WI38 (cell line): ENCODE data around the gene GAMT.

Experiments
- H3K4me3 ChIP-seq: 2 replicates; pipeline ENCODE4 v1.5.1; 2011; ENCODE audit warnings: low read depth, mild to moderate bottlenecking, control low read depth, low read length
- TF ChIP-seq, protein P1 (sequence below): IDR thresholded peaks from 2 replicates; pipeline ENCODE4 v1.5.1; 2012; ENCODE audit warnings: low read depth, mild to moderate bottlenecking, control low read depth, low read length

GAMT gene

DNA sequence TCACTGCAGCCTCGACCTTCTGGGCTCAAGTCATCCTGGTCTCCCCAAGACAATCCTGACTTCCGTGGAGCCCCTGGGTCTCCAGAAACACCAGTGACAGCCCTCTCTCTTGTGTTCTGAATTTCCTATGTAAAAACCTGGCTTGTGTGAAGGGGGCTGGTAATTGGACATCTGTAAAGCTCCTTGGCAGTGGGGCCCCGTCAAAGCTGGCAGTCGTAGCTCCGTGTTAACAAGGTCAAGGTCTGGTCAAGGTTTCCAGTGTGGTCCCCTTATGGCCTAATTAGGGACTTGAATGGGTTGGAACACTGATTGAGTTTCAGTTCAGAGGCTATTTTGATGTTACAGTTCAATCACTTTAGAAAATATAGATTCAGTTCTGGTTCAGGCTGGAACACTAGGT is 50.5 kb downstream of the GAMT start:
- no peak overlapping the region for H3K4me3 ChIP-seq
- TF ChIP-seq, protein P1, sequence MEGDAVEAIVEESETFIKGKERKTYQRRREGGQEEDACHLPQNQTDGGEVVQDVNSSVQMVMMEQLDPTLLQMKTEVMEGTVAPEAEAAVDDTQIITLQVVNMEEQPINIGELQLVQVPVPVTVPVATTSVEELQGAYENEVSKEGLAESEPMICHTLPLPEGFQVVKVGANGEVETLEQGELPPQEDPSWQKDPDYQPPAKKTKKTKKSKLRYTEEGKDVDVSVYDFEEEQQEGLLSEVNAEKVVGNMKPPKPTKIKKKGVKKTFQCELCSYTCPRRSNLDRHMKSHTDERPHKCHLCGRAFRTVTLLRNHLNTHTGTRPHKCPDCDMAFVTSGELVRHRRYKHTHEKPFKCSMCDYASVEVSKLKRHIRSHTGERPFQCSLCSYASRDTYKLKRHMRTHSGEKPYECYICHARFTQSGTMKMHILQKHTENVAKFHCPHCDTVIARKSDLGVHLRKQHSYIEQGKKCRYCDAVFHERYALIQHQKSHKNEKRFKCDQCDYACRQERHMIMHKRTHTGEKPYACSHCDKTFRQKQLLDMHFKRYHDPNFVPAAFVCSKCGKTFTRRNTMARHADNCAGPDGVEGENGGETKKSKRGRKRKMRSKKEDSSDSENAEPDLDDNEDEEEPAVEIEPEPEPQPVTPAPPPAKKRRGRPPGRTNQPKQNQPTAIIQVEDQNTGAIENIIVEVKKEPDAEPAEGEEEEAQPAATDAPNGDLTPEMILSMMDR = no peak

GRCh38 chr19:1349211-1349610 is 52.1 kb downstream of the GAMT start:
- TF ChIP-seq, protein P1 = no peak
- H3K4me3 ChIP-seq = no peak overlapping the region
